ENCODE results near the gene IGFL3. TPM values are rescaled to one million over a fixed set of nuclear protein-coding genes. Genes with fewer than 3 reads are reported as not detected.

IGFL3 gene
- total and polyA plus RNA-seq, 9 of the 15 experiments (the other 6 are each of a cell fraction or from before 2014, with no cell fraction given) = not detected

- TF ChIP-seq MGA (IDR thresholded peaks at IDR 0.05) (no peak), CC2D1A (IDR thresholded peaks at IDR 0.05) (no peak), BRCA1 (IDR thresholded peaks at IDR 0.05) (no peak), BRCA1 (CRISPR knock-in tag; IDR thresholded peaks at IDR 0.05) (no peak)
Measured at GRCh38 chr19:46155237-46155636, 30.7 kb upstream of the IGFL3 start (continued).

All from K562 (cell line).